Esophagus muscularis mucosa (tissue), 4 donors: ENCODE results near the gene RBMS1. TPM values are rescaled to one million over a fixed set of nuclear protein-coding genes. Genes with fewer than 3 reads are reported as not detected.

Source experiments
- DNase-seq: peaks from one replicate; pipeline ENCODE4 v3.0.0-alpha.2; 2017; ENCODE audit errors: extremely low spot score
- H3K27ac ChIP-seq, 4 donors: fragments of 200-600 bp; sonication (generic); replicated peaks in 1 of 4; 1 replicate in 3 of 4; 2 replicates in 1 of 4; pipeline ENCODE4 v1.5.1; 2016 to 2019; ENCODE audit warnings: mild to moderate bottlenecking in 1 of 4
- H3K27me3 ChIP-seq, 4 donors: fragments of 200-600 bp; sonication (generic); one replicate each; pipeline versions ENCODE4 v1.5.1 to v1.6.0; 2016 to 2019
- H3K36me3 ChIP-seq, 4 donors: fragments of 200-600 bp; sonication (generic); one replicate each; pipeline ENCODE4 v1.5.1; 2016 to 2019
- H3K4me1 ChIP-seq, 4 donors: fragments of 200-600 bp; sonication (generic); one replicate each; pipeline ENCODE4 v1.5.1; 2016 to 2019
- H3K4me3 ChIP-seq, 4 donors: fragments of 200-600 bp; sonication (generic); 1 replicate in 2 of 4; 2 replicates in 2 of 4; pipeline ENCODE4 v1.5.1; 2016 to 2019; ENCODE audit warnings: mild to moderate bottlenecking in 4 of 4, moderate library complexity in 1 of 4
- H3K9me3 ChIP-seq, 4 donors: fragments of 200-600 bp; sonication (generic); 1 replicate in 3 of 4; 2 replicates in 1 of 4; pipeline ENCODE4 v1.5.1; 2016 to 2019
- CTCF ChIP-seq, 3 experiments: fragments of 200-600 bp in 2 of 3; fragments of 450-650 bp in 1 of 3; sonication (generic) in 2 of 3; IDR thresholded peaks; one replicate each; pipeline ENCODE4 v1.5.1; 2017 to 2019; ENCODE audit warnings: antibody characterized with exemption in 3 of 3, mild to moderate bottlenecking in 2 of 3, moderate library complexity in 1 of 3
- EP300 ChIP-seq: sonication (generic); formaldehyde crosslinking; IDR thresholded peaks from one replicate; pipeline ENCODE4 v1.6.1; 2017; ENCODE audit warnings: antibody characterized with exemption
- POLR2A ChIP-seq: fragments of 450-650 bp; IDR thresholded peaks from one replicate; pipeline ENCODE4 v1.6.1; 2017; ENCODE audit warnings: antibody characterized with exemption, moderate library complexity, mild to moderate bottlenecking, low read depth
- POLR2AphosphoS5 ChIP-seq, 2 donors: sonication (generic); formaldehyde crosslinking; IDR thresholded peaks; one replicate each; pipeline ENCODE4 v1.6.1; 2017; ENCODE audit warnings: antibody characterized with exemption in 2 of 2
- WGBS: methylation state at CpG from one replicate; pipeline ENCODE4 v1.1.5; 2018; 5-methylcytosine and 5-hydroxymethylcytosine counted together
- intact Hi-C: fragments of 100-400 bp; cut with DNase I; formaldehyde crosslinking; loops from one replicate; pipeline ENCODE4 v1.15.1; 2023
- total RNA-seq, 4 donors: library from RNA; depleted of rRNA; stranded (reverse); fragments of >200 nt; gene quantifications; one replicate each; pipeline versions ENCODE4 v1.1.0 to v1.2.1, GENCODE V29; 2016

Gene RBMS1
- total RNA-seq, 4 donors from 2014 or later = 86.8 to 116 (median 93.1) TPM

- intact Hi-C loops = no loop called here
- no peak for DNase-seq
- TF ChIP-seq CTCF (IDR thresholded peaks at IDR 0.05) (no peak), POLR2AphosphoS5 (IDR thresholded peaks at IDR 0.05) (no peak), EP300 (no peak), POLR2A (no peak)
- Histone ChIP-seq H3K36me3 (no peaks in the 10 kb centered on the region), H3K27ac (no peak overlapping the region), H3K9me3 (no peaks in the 10 kb centered on the region), H3K27me3 (no peaks in the 10 kb centered on the region), H3K4me3 (no peak overlapping the region), H3K4me1 (peaks cover 21 to 23% (median 23%) of the 10 kb centered on the region in 4 donors)
- WGBS = 70% methylated on average over 5 of the region's 5 CpGs
These were observed 254.2 kb downstream of the RBMS1 start for GRCh38 chr2:160239436-160239835.

GRCh38 chr2:160238392-160238791 lies 255.2 kb downstream of the RBMS1 start:
- intact Hi-C loops = no loop called here
- DNase-seq = no peak
- Histone ChIP-seq H3K27ac (no peak overlapping the region), H3K9me3 (no peaks in the 10 kb centered on the region), H3K4me1 (peaks cover 18 to 20% (median 20%) of the 10 kb centered on the region in 4 donors), H3K27me3 (no peaks in the 10 kb centered on the region), H3K36me3 (no peaks in the 10 kb centered on the region), H3K4me3 (no peak overlapping the region)
- no peak for TF ChIP-seq POLR2AphosphoS5 (IDR thresholded peaks at IDR 0.05)
- TF ChIP-seq CTCF (IDR thresholded peaks at IDR 0.05) = no peak
- no peak for TF ChIP-seq EP300
- TF ChIP-seq POLR2A = no peak
- WGBS = 85% methylated on average over 4 of the region's 4 CpGs

GRCh38 chr2:160232905-160233475 lies 260.6 kb downstream of the RBMS1 start:
- Histone ChIP-seq H3K4me1 (peaks cover 0 to 10% (median 3%) of the 10 kb centered on the region in 4 donors), H3K4me3 (no peak overlapping the region), H3K27me3 (no peaks in the 10 kb centered on the region), H3K27ac (no peak overlapping the region), H3K36me3 (no peaks in the 10 kb centered on the region), H3K9me3 (no peaks in the 10 kb centered on the region)
- 86% methylated on average over 3 of the region's 3 CpGs for WGBS
- intact Hi-C loops = no loop called here
- DNase-seq = no peak
- TF ChIP-seq EP300 (no peak), POLR2A (no peak), POLR2AphosphoS5 (IDR thresholded peaks at IDR 0.05) (no peak), CTCF (IDR thresholded peaks at IDR 0.05) (no peak)

GRCh38 chr2:160229591-160229990 lies 264.0 kb downstream of the RBMS1 start:
- intact Hi-C loops = no loop called here
- DNase-seq = no peak
- Histone ChIP-seq H3K4me3 (no peak overlapping the region), H3K27ac (no peak overlapping the region), H3K36me3 (no peaks in the 10 kb centered on the region), H3K27me3 (no peaks in the 10 kb centered on the region), H3K9me3 (no peaks in the 10 kb centered on the region), H3K4me1 (peaks cover 0 to 15% (median 4%) of the 10 kb centered on the region in 4 donors)
- WGBS = 95% methylated on average over 1 of the region's 1 CpG
- no peak for TF ChIP-seq POLR2AphosphoS5 (IDR thresholded peaks at IDR 0.05)
- no peak for TF ChIP-seq CTCF (IDR thresholded peaks at IDR 0.05)
- no peak for TF ChIP-seq POLR2A
- no peak for TF ChIP-seq EP300
